GM19193 (cell line): Measurements from ENCODE around the gene MMAB.

Experiments
- POLR2A ChIP-seq: IDR thresholded peaks from 4 replicates; pipeline ENCODE4 v1.6.1; 2011; ENCODE audit not compliant: insufficient read depth, insufficient read length; ENCODE audit errors: extremely low read depth

The MMAB gene

GRCh38 chr12:109561711-109562030, 11.6 kb downstream of the MMAB start:
- no peak for TF ChIP-seq POLR2A

- TF ChIP-seq POLR2A: no peak
These were observed 12.2 kb downstream of the MMAB start for GRCh38 chr12:109560867-109561710.

- TF ChIP-seq POLR2A: no peak
These were observed 13.7 kb downstream of the MMAB start for GRCh38 chr12:109559601-109560000.

GRCh38 chr12:109559200-109559505, 14.2 kb downstream of the MMAB start:
- no peak for TF ChIP-seq POLR2A

- no peak for TF ChIP-seq POLR2A
These were observed 14.7 kb downstream of the MMAB start for GRCh38 chr12:109558374-109559199.

GRCh38 chr12:109557805-109558204, 15.5 kb downstream of the MMAB start:
- no peak for TF ChIP-seq POLR2A

GRCh38 chr12:109557200-109557599, 16.1 kb downstream of the MMAB start:
- TF ChIP-seq POLR2A: no peak

GRCh38 chr12:109555431-109556315, 17.6 kb downstream of the MMAB start:
- TF ChIP-seq POLR2A: no peak

GRCh38 chr12:109554761-109555160, 18.5 kb downstream of the MMAB start:
- no peak for TF ChIP-seq POLR2A

GRCh38 chr12:109553906-109554500, 19.3 kb downstream of the MMAB start:
- no peak for TF ChIP-seq POLR2A

- no peak for TF ChIP-seq POLR2A
These were observed 19.8 kb downstream of the MMAB start for GRCh38 chr12:109553483-109553882.

GRCh38 chr12:109552971-109553370, 20.3 kb downstream of the MMAB start:
- TF ChIP-seq POLR2A: no peak

GRCh38 chr12:109551108-109551507, 22.2 kb downstream of the MMAB start:
- TF ChIP-seq POLR2A: no peak

- no peak for TF ChIP-seq POLR2A
These were observed 23.0 kb downstream of the MMAB start for GRCh38 chr12:109550281-109550680.

- TF ChIP-seq POLR2A: no peak
These were observed 23.6 kb downstream of the MMAB start for GRCh38 chr12:109549613-109550270.

GRCh38 chr12:109548258-109548657, 25.0 kb downstream of the MMAB start:
- no peak for TF ChIP-seq POLR2A
